BE2C (cell line): ENCODE measurements around the gene SEC61A1.

Experiments used
- DNase-seq: peaks from one replicate; pipeline ENCODE4 v3.0.0-alpha.2; 2020
- H3K27me3 ChIP-seq: fragments of 250-450 bp; sonication (Bioruptor Pico); 2 replicates; pipeline ENCODE4 v1.5.1; 2020; ENCODE audit warnings: mild to moderate bottlenecking
- H3K36me3 ChIP-seq: fragments of 250-450 bp; sonication (Bioruptor Pico); 2 replicates; pipeline ENCODE4 v1.5.1; 2020; ENCODE audit warnings: mild to moderate bottlenecking
- H3K4me1 ChIP-seq: fragments of 250-450 bp; sonication (Bioruptor Pico); 2 replicates; pipeline ENCODE4 v1.5.1; 2020
- H3K4me3 ChIP-seq: 2 replicates; pipeline ENCODE4 v1.5.1; 2011; ENCODE audit warnings: low read depth, low read length
- H3K9me3 ChIP-seq: fragments of 250-450 bp; sonication (Bioruptor Pico); 2 replicates; pipeline ENCODE4 v1.5.1; 2020
- TF ChIP-seq, protein P1 (sequence below): IDR thresholded peaks from 2 replicates; pipeline ENCODE4 v1.5.1; 2012; ENCODE audit warnings: mild to moderate bottlenecking, low read depth, low read length

Gene SEC61A1

DNA sequence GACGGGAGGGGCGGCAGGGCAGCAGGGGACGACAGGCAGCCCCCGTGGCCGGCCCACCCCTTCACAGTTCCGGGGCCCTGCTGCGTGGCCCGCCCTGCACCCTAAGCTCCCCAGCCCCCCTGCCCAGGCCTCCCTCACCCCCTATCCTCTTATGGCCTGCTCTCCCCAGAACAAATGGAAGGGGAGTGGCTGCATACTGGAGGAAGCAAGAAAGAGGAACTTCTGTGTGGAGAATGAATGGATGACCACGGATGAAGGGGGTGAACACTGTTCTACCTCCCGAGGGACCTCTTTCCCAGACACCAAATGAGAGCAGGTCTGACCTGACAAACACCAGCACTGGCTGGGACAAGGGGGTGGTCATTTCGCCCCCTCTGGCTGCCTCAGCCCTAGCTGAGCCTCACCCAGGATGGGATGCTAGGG lies 25.0 kb downstream of the SEC61A1 start:
- no peak for DNase-seq
- no peaks in the 10 kb centered on the region for H3K9me3 ChIP-seq
- H3K4me1 ChIP-seq, result peaks cover 14% of the 10 kb centered on the region; the same call in 1 of the 2 replicates
- H3K36me3 ChIP-seq, result peaks cover 51% of the 10 kb centered on the region
- H3K4me3 ChIP-seq, result peak overlapping the region; percentile 12; the same call in 1 of the 2 replicates
- no peaks in the 10 kb centered on the region for H3K27me3 ChIP-seq
- TF ChIP-seq, protein P1, sequence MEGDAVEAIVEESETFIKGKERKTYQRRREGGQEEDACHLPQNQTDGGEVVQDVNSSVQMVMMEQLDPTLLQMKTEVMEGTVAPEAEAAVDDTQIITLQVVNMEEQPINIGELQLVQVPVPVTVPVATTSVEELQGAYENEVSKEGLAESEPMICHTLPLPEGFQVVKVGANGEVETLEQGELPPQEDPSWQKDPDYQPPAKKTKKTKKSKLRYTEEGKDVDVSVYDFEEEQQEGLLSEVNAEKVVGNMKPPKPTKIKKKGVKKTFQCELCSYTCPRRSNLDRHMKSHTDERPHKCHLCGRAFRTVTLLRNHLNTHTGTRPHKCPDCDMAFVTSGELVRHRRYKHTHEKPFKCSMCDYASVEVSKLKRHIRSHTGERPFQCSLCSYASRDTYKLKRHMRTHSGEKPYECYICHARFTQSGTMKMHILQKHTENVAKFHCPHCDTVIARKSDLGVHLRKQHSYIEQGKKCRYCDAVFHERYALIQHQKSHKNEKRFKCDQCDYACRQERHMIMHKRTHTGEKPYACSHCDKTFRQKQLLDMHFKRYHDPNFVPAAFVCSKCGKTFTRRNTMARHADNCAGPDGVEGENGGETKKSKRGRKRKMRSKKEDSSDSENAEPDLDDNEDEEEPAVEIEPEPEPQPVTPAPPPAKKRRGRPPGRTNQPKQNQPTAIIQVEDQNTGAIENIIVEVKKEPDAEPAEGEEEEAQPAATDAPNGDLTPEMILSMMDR, result no peak

DNA sequence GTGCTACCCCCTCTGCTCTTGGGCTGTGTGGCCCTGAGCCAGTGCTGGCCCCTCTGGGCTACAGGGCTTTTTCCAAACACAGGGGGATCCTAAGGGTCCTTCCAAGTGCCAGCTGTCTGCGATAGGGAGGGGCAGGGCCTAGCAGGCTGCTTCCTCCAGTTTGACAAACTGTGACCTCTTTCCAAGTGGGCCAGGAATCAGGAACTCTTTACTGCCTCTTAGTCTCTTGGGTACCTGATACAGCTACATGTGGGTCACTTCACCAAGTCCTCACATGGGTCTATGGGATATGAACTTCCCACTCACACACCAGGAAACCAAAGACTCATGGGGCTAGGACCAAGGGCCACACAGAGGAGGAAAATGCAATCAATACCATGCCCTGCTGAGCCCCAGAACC lies 25.4 kb downstream of the SEC61A1 start:
- H3K4me3 ChIP-seq, result no peak overlapping the region
- no peak for DNase-seq

DNA sequence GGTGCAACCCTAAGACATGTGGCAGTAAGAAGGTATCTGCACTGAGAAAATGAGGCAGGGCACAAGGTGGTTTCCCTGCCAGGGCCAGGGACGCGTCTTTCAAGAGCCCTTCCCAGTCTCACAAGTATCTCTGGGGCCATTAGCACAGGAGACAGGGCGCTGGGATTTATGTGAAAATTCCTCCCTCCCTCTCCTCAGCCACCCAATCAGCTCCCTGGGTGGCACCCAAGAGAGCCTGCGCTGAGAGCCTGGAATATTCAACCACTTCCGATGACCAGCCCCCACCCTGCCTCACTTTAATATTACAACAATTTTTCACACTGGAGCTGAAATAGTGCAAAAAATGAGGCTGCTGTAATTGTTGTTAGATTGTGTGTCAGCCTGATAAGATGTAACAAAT lies 26.1 kb downstream of the SEC61A1 start:
- DNase-seq, result no peak
- peaks cover 51% of the 10 kb centered on the region for H3K36me3 ChIP-seq

More for the DNA sequence above, 25.4 kb downstream of the SEC61A1 start:
- Histone ChIP-seq H3K4me1 (peaks cover 14% of the 10 kb centered on the region; the same call in 1 of the 2 replicates), H3K9me3 (no peaks in the 10 kb centered on the region), H3K36me3 (peaks cover 51% of the 10 kb centered on the region), H3K27me3 (no peaks in the 10 kb centered on the region)
- TF ChIP-seq, protein P1, result no peak

DNA sequence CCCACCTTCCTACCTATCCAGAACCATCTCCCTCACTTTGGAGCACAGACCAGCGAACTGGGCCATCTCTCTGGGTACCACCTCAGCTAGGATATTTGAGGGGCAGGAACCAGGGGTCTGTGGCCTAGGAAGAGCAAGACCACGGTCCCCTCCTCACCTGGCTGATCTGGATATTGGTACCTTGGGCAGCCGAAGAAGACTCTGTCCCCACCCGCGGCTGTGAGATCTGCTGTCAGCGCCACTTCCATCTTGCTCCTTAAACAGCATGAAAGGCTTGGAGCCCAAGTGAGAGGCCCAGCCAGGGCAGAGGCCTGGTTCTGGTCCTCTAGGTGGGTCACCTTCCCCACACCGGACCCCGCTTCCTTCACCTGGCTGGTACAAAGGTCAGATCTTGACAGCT lies 26.6 kb downstream of the SEC61A1 start:
- Histone ChIP-seq H3K4me1 (peaks cover 14% of the 10 kb centered on the region), H3K27me3 (no peaks in the 10 kb centered on the region), H3K36me3 (peaks cover 51% of the 10 kb centered on the region), H3K4me3 (no peak overlapping the region), H3K9me3 (no peaks in the 10 kb centered on the region)
- DNase-seq, result no peak
- TF ChIP-seq, protein P1, result no peak

More for the DNA sequence above, 26.1 kb downstream of the SEC61A1 start:
- Histone ChIP-seq H3K27me3 (no peaks in the 10 kb centered on the region), H3K4me3 (no peak overlapping the region), H3K9me3 (no peaks in the 10 kb centered on the region), H3K4me1 (peaks cover 14% of the 10 kb centered on the region)
- TF ChIP-seq, protein P1, result no peak

DNA sequence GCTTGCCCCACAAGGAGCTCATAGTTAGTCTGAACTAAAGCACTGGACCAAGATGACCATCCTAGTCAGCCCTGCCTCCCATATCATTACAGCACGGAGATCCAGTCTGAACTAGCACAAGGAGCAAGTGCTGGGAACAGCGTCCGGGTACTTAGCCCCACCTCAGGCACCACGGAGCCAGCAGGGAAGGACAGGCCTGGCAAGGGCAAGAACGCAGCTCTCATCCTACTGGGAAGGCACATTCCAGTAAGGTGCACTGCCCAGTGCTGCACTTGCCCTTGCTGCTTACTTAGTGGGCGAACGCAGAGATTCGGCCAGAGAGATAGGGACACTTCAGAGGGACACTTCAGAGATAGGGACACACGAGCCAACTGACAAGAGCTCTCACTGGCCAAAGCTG lies 27.6 kb downstream of the SEC61A1 start:
- H3K4me1 ChIP-seq, result peaks cover 18% of the 10 kb centered on the region
- H3K9me3 ChIP-seq, result no peaks in the 10 kb centered on the region
- no peak overlapping the region for H3K4me3 ChIP-seq
- no peaks in the 10 kb centered on the region for H3K27me3 ChIP-seq
- H3K36me3 ChIP-seq, result peaks cover 58% of the 10 kb centered on the region
- TF ChIP-seq, protein P1, result no peak
- no peak for DNase-seq

DNA sequence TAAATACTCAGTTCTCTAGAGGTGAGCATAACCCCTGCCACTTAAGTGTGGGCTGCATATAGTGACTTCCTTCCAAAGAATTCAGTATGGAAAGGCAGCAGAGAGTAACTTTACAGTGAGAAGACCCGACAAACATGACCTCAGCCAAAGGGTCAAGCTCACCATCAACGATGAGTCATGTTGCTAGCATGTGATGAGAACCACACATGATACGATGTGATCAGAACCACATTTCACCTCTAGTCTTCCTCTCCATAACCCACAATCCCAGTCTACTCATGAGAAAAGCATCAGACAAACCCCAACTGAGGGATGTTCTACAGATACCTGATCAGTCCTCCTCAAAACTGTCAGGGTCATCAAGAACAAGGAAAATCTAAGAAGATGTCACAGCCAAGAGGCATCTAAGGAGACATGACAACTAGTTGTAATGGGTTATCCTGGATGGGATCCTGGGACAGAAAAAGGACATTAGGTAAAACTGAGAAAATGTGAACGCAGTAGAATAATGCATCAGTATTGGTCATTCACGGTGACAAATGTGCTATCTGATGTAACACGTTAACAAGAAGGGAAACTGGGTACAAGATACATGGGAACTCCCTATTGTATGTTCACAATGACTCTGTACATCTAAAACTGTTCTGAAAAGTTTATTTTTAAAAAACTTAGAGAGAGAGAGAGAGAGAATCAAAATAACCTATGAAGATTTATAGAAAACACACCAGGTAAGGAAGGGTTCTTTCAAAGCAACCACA lies 28.3 kb downstream of the SEC61A1 start:
- no peaks in the 10 kb centered on the region for H3K27me3 ChIP-seq
- TF ChIP-seq, protein P1, result no peak
- H3K4me1 ChIP-seq, result peaks cover 14% of the 10 kb centered on the region; the same call in 1 of the 2 replicates
- H3K4me3 ChIP-seq, result no peak overlapping the region
- no peaks in the 10 kb centered on the region for H3K9me3 ChIP-seq
- no peak for DNase-seq
- peaks cover 61% of the 10 kb centered on the region for H3K36me3 ChIP-seq
